H7 (cell line): ENCODE results near the gene FIGNL1. TPM values are rescaled to one million over a fixed set of nuclear protein-coding genes. Genes with fewer than 3 reads are reported as not detected.

Experiments
- DNase-seq: peaks from one replicate; pipeline ENCODE4 v3.0.0; 2012
- H3K27me3 ChIP-seq: 2 replicates; pipeline ENCODE4 v1.6.0; 2011; ENCODE audit warnings: mild to moderate bottlenecking, low read length; ENCODE audit not compliant: control insufficient read depth, insufficient read depth
- H3K36me3 ChIP-seq: replicated peaks from 2 replicates; pipeline ENCODE4 v1.5.1; 2011; ENCODE audit warnings: low read length; ENCODE audit not compliant: control insufficient read depth, insufficient read depth
- H3K4me3 ChIP-seq: 2 replicates; pipeline ENCODE4 v1.5.1; 2011; ENCODE audit warnings: low read depth, mild to moderate bottlenecking, control low read depth, low read length, moderate library complexity; ENCODE audit not compliant: insufficient read depth
- total RNA-seq: library from RNA; depleted of rRNA; stranded (reverse); fragments of >200 nt; shearing (Covaris generic); gene quantifications from 2 replicates; pipeline ENCODE4 v1.2.3, GENCODE V29; 2014; rRNA removed

Gene FIGNL1
- total RNA-seq, 1 experiment from 2014 or later: 19.2 TPM

- Histone ChIP-seq H3K4me3 (no peak overlapping the region), H3K27me3 (no peaks in the 10 kb centered on the region), H3K36me3 (no peaks in the 10 kb centered on the region)
- no peak for DNase-seq
Measured at GRCh38 chr7:50405221-50405620, 44.9 kb downstream of the FIGNL1 start.

- Histone ChIP-seq H3K36me3 (no peaks in the 10 kb centered on the region), H3K4me3 (no peak overlapping the region), H3K27me3 (no peaks in the 10 kb centered on the region)
- peak; percentile 71 for DNase-seq
Measured at GRCh38 chr7:50404392-50404791, 45.8 kb downstream of the FIGNL1 start.

- H3K4me3 ChIP-seq: no peak overlapping the region
- H3K27me3 ChIP-seq: no peaks in the 10 kb centered on the region
- no peak for DNase-seq
- no peaks in the 10 kb centered on the region for H3K36me3 ChIP-seq
Measured at GRCh38 chr7:50400114-50400513, 50.0 kb downstream of the FIGNL1 start.

GRCh38 chr7:50399635-50400034 lies 50.5 kb downstream of the FIGNL1 start:
- Histone ChIP-seq H3K4me3 (no peak overlapping the region), H3K27me3 (no peaks in the 10 kb centered on the region), H3K36me3 (no peaks in the 10 kb centered on the region)
- DNase-seq: no peak

GRCh38 chr7:50399206-50399605 lies 50.9 kb downstream of the FIGNL1 start:
- no peaks in the 10 kb centered on the region for H3K27me3 ChIP-seq
- H3K4me3 ChIP-seq: no peak overlapping the region
- no peaks in the 10 kb centered on the region for H3K36me3 ChIP-seq
- DNase-seq: no peak

GRCh38 chr7:50397971-50398324 lies 52.2 kb downstream of the FIGNL1 start:
- no peak for DNase-seq
- Histone ChIP-seq H3K4me3 (no peak overlapping the region), H3K27me3 (no peaks in the 10 kb centered on the region), H3K36me3 (no peaks in the 10 kb centered on the region)

- no peak for DNase-seq
- H3K36me3 ChIP-seq: no peaks in the 10 kb centered on the region
- no peaks in the 10 kb centered on the region for H3K27me3 ChIP-seq
- no peak overlapping the region for H3K4me3 ChIP-seq
Measured at GRCh38 chr7:50397320-50397970, 52.7 kb downstream of the FIGNL1 start.

- DNase-seq: no peak
- Histone ChIP-seq H3K36me3 (no peaks in the 10 kb centered on the region), H3K4me3 (no peak overlapping the region), H3K27me3 (no peaks in the 10 kb centered on the region)
Measured at GRCh38 chr7:50396856-50397255, 53.3 kb downstream of the FIGNL1 start.

GRCh38 chr7:50394315-50394714 lies 55.8 kb downstream of the FIGNL1 start:
- no peak for DNase-seq
- no peaks in the 10 kb centered on the region for H3K36me3 ChIP-seq
- H3K27me3 ChIP-seq: no peaks in the 10 kb centered on the region

More at GRCh38 chr7:50394315-50394714, 55.8 kb downstream of the FIGNL1 start:
- H3K4me3 ChIP-seq: no peak overlapping the region

Other genes starting within 250 kb of the FIGNL1 start
- gene IKZF1, start 145.6 kb downstream of the FIGNL1 start, total RNA-seq: 0.81 and 1.4 TPM in 2 replicates
- gene DDC, start 115.1 kb upstream of the FIGNL1 start, total RNA-seq: 0.35 and 0.48 TPM in 2 replicates